ENCODE data around the gene ADPRS.

DNA sequence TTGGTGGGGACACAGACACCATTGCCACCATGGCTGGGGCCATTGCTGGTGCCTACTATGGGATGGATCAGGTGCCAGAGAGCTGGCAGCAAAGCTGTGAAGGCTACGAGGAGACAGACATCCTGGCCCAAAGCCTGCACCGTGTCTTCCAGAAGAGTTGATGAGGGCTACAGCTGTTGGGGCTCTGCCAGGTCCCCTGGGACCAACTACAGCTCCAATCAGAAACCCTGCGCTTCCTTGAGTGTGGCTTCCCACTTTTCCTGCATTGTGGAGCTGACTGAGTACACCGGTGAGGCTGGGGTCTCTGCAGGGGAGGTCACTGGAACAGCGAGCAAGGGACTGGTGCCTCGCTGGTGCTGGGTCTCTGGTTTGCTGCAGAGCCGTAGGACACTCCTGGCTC, 4.5 kb downstream of the ADPRS start:
- no peak for TF ChIP-seq EZH2 (IDR thresholded peaks at IDR 0.05; ENCODE audit: low read length, unreplicated experiment)
- TF ChIP-seq CTCF (conservative IDR thresholded peaks at IDR 0.05; ENCODE audit: low read depth, low read length) = no peak

Measured in PC-3 (cell line).